K562 (cell line): ENCODE results near the gene QRFP. TPM values are rescaled to one million over a fixed set of nuclear protein-coding genes. Genes with fewer than 3 reads are reported as not detected.

Experiments
- ATAC-seq: fragments of 200-7000 bp; cut with Tn5 transposase; 3 replicates; pipeline ENCODE4 v1.9.1; 2020; ENCODE audit warnings: moderate library complexity
- BruUV-seq: library from RNA; stranded (reverse); fragments of 400-500 nt; replicated peaks from 2 replicates; lab custom pipeline; 2021; lab: Mats Ljungman, UMichigan
- CTCF ChIA-PET: fragments of 300-600 bp; formaldehyde crosslinking; extraction: SDS; loops from one replicate; lab custom pipeline; 2021; ENCODE audit warnings: low intra/inter-chr PET ratio; lab: Yijun Ruan, JAX
- POLR2A ChIA-PET: fragments of 300-600, 350-650 bp; sonication (Branson Sonifier 250); formaldehyde crosslinking; extraction: SDS; loops from one replicate; lab custom pipeline; 2021; ENCODE audit warnings: antibody characterized with exemption, inconsistent platforms; lab: Yijun Ruan, JAX
- DNase-seq, 4 experiments: peaks; one replicate each; pipeline versions ENCODE4 v3.0.0 to v3.0.0-alpha.2; 2011 to 2018; ENCODE audit warnings: low spot score in 3 of 4, mixed read lengths in 3 of 4; ENCODE audit errors: extremely low read depth in 1 of 4
- FAIRE-seq: peaks from 2 replicates; lab custom pipeline; 2011; peaks lifted over from hg19 to GRCh38; lab: Jason Lieb, UNC
- H2AFZ ChIP-seq: 2 replicates; pipeline ENCODE4 v1.6.0; 2011; ENCODE audit warnings: low read depth, low read length, control low read depth, inconsistent platforms
- H3K27ac ChIP-seq: fragments of 200-600 bp; 3 replicates; pipeline ENCODE4 v1.8.0; 2011; ENCODE audit warnings: low read depth, mild to moderate bottlenecking, control low read depth, inconsistent platforms, low read length, moderate library complexity, mixed read lengths; ENCODE audit errors: extremely low read depth
- H3K27me3 ChIP-seq, 2 experiments: fragments of 300-600 bp in 1 of 2; 2 replicates in 1 of 2; 3 replicates in 1 of 2; pipeline versions ENCODE4 v1.6.0 to v1.8.0; 2011; ENCODE audit warnings: inconsistent platforms in 2 of 2, low read length in 2 of 2, mild to moderate bottlenecking in 1 of 2, mixed read lengths in 1 of 2, moderate library complexity in 1 of 2; ENCODE audit not compliant: control insufficient read depth in 2 of 2, insufficient read depth in 2 of 2
- H3K36me3 ChIP-seq: fragments of 300-600 bp; 3 replicates; pipeline ENCODE4 v1.8.0; 2011; ENCODE audit warnings: mild to moderate bottlenecking, low read length, inconsistent platforms; ENCODE audit not compliant: control insufficient read depth, insufficient read depth
- H3K4me1 ChIP-seq, 2 experiments: fragments of 200-600 bp in 1 of 2; replicated peaks in 1 of 2; 2 replicates in 1 of 2; 3 replicates in 1 of 2; pipeline versions ENCODE4 v1.5.1 to v1.8.0; 2011; ENCODE audit warnings: inconsistent platforms in 2 of 2, low read length in 2 of 2, mild to moderate bottlenecking in 1 of 2, mixed read lengths in 1 of 2, moderate library complexity in 1 of 2; ENCODE audit not compliant: control insufficient read depth in 2 of 2, insufficient read depth in 2 of 2
- H3K4me2 ChIP-seq: 2 replicates; pipeline ENCODE4 v1.6.1; 2011; ENCODE audit warnings: low read length, control low read depth, inconsistent platforms, mixed read lengths; ENCODE audit not compliant: insufficient read depth
- H3K4me3 ChIP-seq: fragments of 200-600 bp; sonication (generic), shearing (Covaris generic); 2 replicates; pipeline ENCODE4 v1.5.1; 2016; ENCODE audit warnings: control low read depth, inconsistent platforms
- H3K79me2 ChIP-seq: fragments of 200-600 bp; 3 replicates; pipeline ENCODE4 v1.8.0; 2011; ENCODE audit warnings: low read length, inconsistent platforms; ENCODE audit not compliant: control insufficient read depth, insufficient read depth
- H3K9ac ChIP-seq, 2 experiments: 2 replicates each; pipeline versions ENCODE4 v1.6.0 to v1.6.1; 2011; ENCODE audit warnings: low read depth in 2 of 2, low read length in 2 of 2, control low read depth in 1 of 2, inconsistent platforms in 1 of 2, mild to moderate bottlenecking in 1 of 2, mixed read lengths in 1 of 2; ENCODE audit not compliant: insufficient read depth in 1 of 2
- H3K9me1 ChIP-seq: one replicate; pipeline ENCODE4 v1.6.0; 2011; ENCODE audit warnings: inconsistent platforms, mild to moderate bottlenecking, low read length, moderate library complexity; ENCODE audit not compliant: control insufficient read depth, insufficient read depth
- H3K9me3 ChIP-seq: replicated peaks from 2 replicates; pipeline ENCODE4 v1.5.1; 2011; ENCODE audit warnings: low read depth, low read length, inconsistent platforms; ENCODE audit not compliant: control insufficient read depth, insufficient read depth
- H4K20me1 ChIP-seq: replicated peaks from 2 replicates; pipeline ENCODE4 v1.6.1; 2011; ENCODE audit warnings: low read length, inconsistent platforms, mixed read lengths; ENCODE audit not compliant: control insufficient read depth, insufficient read depth
- MEF2D ChIP-seq: conservative IDR thresholded peaks from 2 replicates; pipeline ENCODE4 v1.6.1; 2016; ENCODE audit warnings: low read depth, missing genetic modification characterization, missing compliant biosample characterization
- WGBS: fragments of 100-300 bp; shearing (Covaris generic); methylation state at CpG from one replicate; pipeline ENCODE4 v1.1.6; 2016; ENCODE audit warnings: low coverage, mixed read lengths; ENCODE audit not compliant: insufficient coverage; ENCODE audit errors: missing lambda C conversion rate; 5-methylcytosine and 5-hydroxymethylcytosine counted together
- in situ Hi-C: fragments of 300-500 bp; cut with MboI; formaldehyde crosslinking; loops from 4 replicates; pipeline ENCODE4 v1.15.0; 2018; ENCODE audit warnings: inconsistent platforms, mixed read lengths
- intact Hi-C: fragments of 100-400 bp; cut with micrococcal nuclease; formaldehyde crosslinking; loops from 2 replicates; pipeline ENCODE4 v1.14.2; 2022
- polyA plus RNA-seq, 8 experiments: library from polyadenylated mRNA; depleted of rRNA in 4 of 8; stranded (reverse) in 5 of 8; unstranded in 3 of 8; fragments of >200 nt; fragmentation: Nextera tagmentation in 2 of 8; fragmentation: Illumina TruSeq in 1 of 8; extraction: Ambion mirVana in 2 of 8; extraction: Trizol in 1 of 8; gene quantifications; 2 replicates each; pipeline versions ENCODE4 v1.2.1 to v1.2.3, GENCODE V29; 2011 to 2014; ENCODE audit warnings: inconsistent platforms in 1 of 8, missing spikeins in 1 of 8
- total RNA-seq, 7 experiments: library from RNA; depleted of rRNA in 6 of 7; stranded (reverse); fragments of >200 nt in 6 of 7; fragmentation: Illumina TruSeq in 2 of 7; extraction: Trizol in 2 of 7; gene quantifications; 2 replicates each; pipeline versions ENCODE4 v1.2.1 to v1.2.3, GENCODE V29; 2011 to 2021; ENCODE audit warnings: low replicate concordance in 1 of 7
- TF ChIP-seq, protein P1 (sequence below): sonication (generic); formaldehyde crosslinking; IDR thresholded peaks from 2 replicates; pipeline ENCODE4 v1.8.1; 2023; ENCODE audit warnings: mild to moderate bottlenecking, missing genetic modification reagents
- TF ChIP-seq, protein P2 (sequence below), 2 experiments: fragments of 450-650 bp in 1 of 2; sonication (generic) in 1 of 2; formaldehyde crosslinking; conservative IDR thresholded peaks; 2 replicates each; pipeline versions ENCODE4 v1.4.0 to v1.8.1; 2020 to 2022; ENCODE audit warnings: mild to moderate bottlenecking in 1 of 2, missing genetic modification reagents in 1 of 2
- TF ChIP-seq, protein P3 (sequence below): fragments of 450-650 bp; IDR thresholded peaks from 2 replicates; pipeline ENCODE4 v1.6.1; 2018; ENCODE audit warnings: mild to moderate bottlenecking, low read depth; ENCODE audit not compliant: partially characterized antibody
- TF ChIP-seq, protein P4 (sequence below): sonication (generic); formaldehyde crosslinking; IDR thresholded peaks from 2 replicates; pipeline ENCODE4 v1.8.1; 2023; ENCODE audit warnings: mild to moderate bottlenecking, missing genetic modification reagents, moderate library complexity

Gene QRFP
- total and polyA plus RNA-seq, 9 of the 15 experiments (the other 6 are each of a cell fraction or from before 2014, with no cell fraction given) = not detected

DNA sequence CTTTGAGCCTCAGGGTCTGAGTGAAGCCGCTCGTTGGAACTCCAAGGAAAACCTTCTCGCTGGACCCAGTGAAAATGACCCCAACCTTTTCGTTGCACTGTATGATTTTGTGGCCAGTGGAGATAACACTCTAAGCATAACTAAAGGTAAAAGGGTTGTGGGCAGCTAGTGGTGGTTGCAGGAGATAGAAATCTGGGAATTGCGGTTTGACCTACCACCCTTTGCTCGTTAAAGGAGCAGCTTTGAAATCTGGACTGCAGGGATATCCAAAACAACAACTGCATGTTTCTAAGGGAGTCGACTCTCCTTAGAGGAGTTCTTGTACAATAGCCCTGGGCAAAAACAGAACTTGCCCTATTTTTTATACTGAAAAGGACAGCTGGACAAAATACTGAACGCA lies 42.5 kb downstream of the QRFP start:
- no peaks in the 10 kb centered on the region for H3K9me3 ChIP-seq
- H3K27me3 ChIP-seq = no peaks in the 10 kb centered on the region
- H3K79me2 ChIP-seq = no peaks in the 10 kb centered on the region
- in situ Hi-C loops = no loop called here
- 21% methylated on average over 8 of the region's 8 CpGs for WGBS
- CTCF ChIA-PET = interaction anchor here (1.0 to 15.1 kb wide), 2 partner anchors 83 to 147 kb away, joined by 3 to 636 read pairs; no protein-coding TSS in a partner anchor
- H3K9ac ChIP-seq = no peak overlapping the region
- H3K9me1 ChIP-seq = no peaks in the 10 kb centered on the region
- peaks cover 24% of the 10 kb centered on the region for H4K20me1 ChIP-seq
- H3K4me2 ChIP-seq = no peak overlapping the region
- no peak overlapping the region for H3K4me3 ChIP-seq
- peak; percentile 84 to 88 (median 87) for DNase-seq
- FAIRE-seq = peak; percentile 6
- no peak overlapping the region for H3K27ac ChIP-seq
- intact Hi-C loops = loop anchor here (1.0 kb wide), 1 partner anchor 10 kb away; no protein-coding TSS in a partner anchor
- no peaks in the 10 kb centered on the region; a peak in 1 of 5 replicates for H3K4me1 ChIP-seq
- POLR2A ChIA-PET = interaction anchor here (0.5 to 7.5 kb wide), 18 partner anchors 8 to 122 kb away, joined by 3 to 99 read pairs (median 4); partner anchors contain the start of gene ABL1
- no peak overlapping the region for H2AFZ ChIP-seq
- H3K36me3 ChIP-seq = peaks cover 46% of the 10 kb centered on the region
- TF ChIP-seq, protein P1, sequence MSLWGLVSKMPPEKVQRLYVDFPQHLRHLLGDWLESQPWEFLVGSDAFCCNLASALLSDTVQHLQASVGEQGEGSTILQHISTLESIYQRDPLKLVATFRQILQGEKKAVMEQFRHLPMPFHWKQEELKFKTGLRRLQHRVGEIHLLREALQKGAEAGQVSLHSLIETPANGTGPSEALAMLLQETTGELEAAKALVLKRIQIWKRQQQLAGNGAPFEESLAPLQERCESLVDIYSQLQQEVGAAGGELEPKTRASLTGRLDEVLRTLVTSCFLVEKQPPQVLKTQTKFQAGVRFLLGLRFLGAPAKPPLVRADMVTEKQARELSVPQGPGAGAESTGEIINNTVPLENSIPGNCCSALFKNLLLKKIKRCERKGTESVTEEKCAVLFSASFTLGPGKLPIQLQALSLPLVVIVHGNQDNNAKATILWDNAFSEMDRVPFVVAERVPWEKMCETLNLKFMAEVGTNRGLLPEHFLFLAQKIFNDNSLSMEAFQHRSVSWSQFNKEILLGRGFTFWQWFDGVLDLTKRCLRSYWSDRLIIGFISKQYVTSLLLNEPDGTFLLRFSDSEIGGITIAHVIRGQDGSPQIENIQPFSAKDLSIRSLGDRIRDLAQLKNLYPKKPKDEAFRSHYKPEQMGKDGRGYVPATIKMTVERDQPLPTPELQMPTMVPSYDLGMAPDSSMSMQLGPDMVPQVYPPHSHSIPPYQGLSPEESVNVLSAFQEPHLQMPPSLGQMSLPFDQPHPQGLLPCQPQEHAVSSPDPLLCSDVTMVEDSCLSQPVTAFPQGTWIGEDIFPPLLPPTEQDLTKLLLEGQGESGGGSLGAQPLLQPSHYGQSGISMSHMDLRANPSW (CRISPR knock-in tag) = peak; percentile 93; the same call in 1 of the 2 replicates
- no peak for TF ChIP-seq MEF2D (tag)
- TF ChIP-seq, protein P2, sequence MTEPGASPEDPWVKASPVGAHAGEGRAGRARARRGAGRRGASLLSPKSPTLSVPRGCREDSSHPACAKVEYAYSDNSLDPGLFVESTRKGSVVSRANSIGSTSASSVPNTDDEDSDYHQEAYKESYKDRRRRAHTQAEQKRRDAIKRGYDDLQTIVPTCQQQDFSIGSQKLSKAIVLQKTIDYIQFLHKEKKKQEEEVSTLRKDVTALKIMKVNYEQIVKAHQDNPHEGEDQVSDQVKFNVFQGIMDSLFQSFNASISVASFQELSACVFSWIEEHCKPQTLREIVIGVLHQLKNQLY (CRISPR knock-in tag; conservative IDR thresholded peaks at IDR 0.05) = peak in 1 of 2 experiments; percentile 96; a peak in 2 of 4 replicates
- TF ChIP-seq, protein P3, sequence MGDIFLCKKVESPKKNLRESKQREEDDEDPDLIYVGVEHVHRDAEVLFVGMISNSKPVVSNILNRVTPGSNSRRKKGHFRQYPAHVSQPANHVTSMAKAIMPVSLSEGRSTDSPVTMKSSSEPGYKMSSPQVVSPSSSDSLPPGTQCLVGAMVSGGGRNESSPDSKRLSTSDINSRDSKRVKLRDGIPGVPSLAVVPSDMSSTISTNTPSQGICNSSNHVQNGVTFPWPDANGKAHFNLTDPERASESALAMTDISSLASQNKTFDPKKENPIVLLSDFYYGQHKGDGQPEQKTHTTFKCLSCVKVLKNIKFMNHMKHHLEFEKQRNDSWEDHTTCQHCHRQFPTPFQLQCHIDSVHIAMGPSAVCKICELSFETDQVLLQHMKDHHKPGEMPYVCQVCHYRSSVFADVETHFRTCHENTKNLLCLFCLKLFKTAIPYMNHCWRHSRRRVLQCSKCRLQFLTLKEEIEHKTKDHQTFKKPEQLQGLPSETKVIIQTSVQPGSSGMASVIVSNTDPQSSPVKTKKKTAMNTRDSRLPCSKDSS = no peak
- TF ChIP-seq, protein P4, sequence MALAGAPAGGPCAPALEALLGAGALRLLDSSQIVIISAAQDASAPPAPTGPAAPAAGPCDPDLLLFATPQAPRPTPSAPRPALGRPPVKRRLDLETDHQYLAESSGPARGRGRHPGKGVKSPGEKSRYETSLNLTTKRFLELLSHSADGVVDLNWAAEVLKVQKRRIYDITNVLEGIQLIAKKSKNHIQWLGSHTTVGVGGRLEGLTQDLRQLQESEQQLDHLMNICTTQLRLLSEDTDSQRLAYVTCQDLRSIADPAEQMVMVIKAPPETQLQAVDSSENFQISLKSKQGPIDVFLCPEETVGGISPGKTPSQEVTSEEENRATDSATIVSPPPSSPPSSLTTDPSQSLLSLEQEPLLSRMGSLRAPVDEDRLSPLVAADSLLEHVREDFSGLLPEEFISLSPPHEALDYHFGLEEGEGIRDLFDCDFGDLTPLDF = peak; percentile 49; the same call in 1 of the 2 replicates
- ATAC-seq = peak; percentile 80
- TSS peak; percentile 26 for BruUV-seq
